HG02981 (cell line): ENCODE measurements around the gene HBE1.
A peak's percentile ranks its signal among the peaks of the same experiment; 100 is the strongest.
"Not testable (repeated sequence)": the region's sequence is repeated elsewhere in the genome, so short reads cannot be mapped to it uniquely, and the experiment has no call there.

Experiments used
- ATAC-seq: cut with Tn5 transposase; IDR thresholded peaks from one replicate; pipeline ENCODE4 v1.9.1; 2021; ENCODE audit warnings: mild to moderate bottlenecking, moderate library complexity; ENCODE audit not compliant: unreplicated experiment

HBE1 gene

GRCh38 chr11:5254023-5254422 lies 15.7 kb downstream of the HBE1 start:
- not testable (repeated sequence) for ATAC-seq

DNA sequence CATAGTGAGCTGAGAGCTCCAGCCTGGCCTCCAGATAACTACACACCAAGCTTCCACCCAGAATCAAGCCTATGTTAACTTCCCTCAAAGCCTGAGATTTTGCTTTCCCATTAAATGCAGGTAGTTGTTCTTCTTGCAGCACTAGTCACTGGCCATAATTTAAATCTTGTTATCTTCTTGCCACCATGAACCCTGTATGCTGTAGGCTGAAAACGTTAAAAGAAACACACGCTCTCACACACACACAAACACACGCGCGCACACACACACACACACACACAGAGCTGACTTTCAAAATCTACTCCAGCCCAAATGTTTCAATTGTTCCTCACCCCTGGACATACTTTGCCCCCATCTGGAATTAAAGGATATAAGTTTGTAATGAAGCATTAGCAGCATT lies 16.3 kb downstream of the HBE1 start:
- not testable (repeated sequence) for ATAC-seq

- ATAC-seq = no peak
Observed at GRCh38 chr11:5252919-5253265, 16.9 kb downstream of the HBE1 start.

DNA sequence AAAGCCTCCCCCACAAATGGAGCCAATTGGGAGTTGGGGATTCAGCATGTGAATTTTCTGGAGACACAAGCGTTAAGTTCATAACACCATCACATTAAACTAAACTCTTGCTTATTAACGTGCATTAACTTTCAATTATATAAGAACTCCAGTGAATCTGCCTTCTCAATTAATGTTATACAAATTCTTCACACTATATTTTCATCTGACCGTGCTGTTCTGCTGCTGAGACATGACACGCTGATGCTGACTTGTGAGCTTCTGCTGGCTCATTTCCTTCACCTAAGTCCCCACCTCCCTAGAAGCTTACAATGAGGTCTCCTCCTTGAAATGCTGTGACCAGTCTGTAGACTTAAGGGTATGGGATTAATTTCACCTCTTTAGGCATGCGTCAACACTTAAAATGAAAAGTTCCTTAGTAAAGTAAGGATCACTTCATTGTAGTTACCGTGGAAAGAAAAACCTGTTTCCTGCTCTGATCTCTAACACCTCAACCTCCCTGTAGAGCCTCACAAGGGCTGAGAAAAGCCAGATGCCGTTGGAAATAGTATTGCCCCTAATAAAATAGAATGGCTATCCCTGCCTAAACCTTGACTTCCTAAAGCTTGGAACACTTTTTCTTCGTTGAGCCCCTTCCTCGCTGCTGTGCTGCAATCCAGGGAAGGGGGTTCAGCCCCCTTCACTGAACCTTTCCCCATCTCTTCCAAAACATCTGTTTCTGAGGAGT lies 17.4 kb downstream of the HBE1 start:
- ATAC-seq = no peak

- ATAC-seq = no peak
Observed at GRCh38 chr11:5251746-5252145, 18.0 kb downstream of the HBE1 start.

- no peak for ATAC-seq
Observed at GRCh38 chr11:5250543-5251204, 19.1 kb downstream of the HBE1 start.

- not testable (repeated sequence) for ATAC-seq
Observed at GRCh38 chr11:5249807-5250396, 19.8 kb downstream of the HBE1 start, which contains the start of gene HBG1. TSS of gene HBG1 (minus strand) at chr11:5249857. CDS start at chr11:5249804, 53 bp downstream.

- ATAC-seq = not testable (repeated sequence)
Observed at GRCh38 chr11:5248498-5248897, 21.2 kb downstream of the HBE1 start.

DNA sequence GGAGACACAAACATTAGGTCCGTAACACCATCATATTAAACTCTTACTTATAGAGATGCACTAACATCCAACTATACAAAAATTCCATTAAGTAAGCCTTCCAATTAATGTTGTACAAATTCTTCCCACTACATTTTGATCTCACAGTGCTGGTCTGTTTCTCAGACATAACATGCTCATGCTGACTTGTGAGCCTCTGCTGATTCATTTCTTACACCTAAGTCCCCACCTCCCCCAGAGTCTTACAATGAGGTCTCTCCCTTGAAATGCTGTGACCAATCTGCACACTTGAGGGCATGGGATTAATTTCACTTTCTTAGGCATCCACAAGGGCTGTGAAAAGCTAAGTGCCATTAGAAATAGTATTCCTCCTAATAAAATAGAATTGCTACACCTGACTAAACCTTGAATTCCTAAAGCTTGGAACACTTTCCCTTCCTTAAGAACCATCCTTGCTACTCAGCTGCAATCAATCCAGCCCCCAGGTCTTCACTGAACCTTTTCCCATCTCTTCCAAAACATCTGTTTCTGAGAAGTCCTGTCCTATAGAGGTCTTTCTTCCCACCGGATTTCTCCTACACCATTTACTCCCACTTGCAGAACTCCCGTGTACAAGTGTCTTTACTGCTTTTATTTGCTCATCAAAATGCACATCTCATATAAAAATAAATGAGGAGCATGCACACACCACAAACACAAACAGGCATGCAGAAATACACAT lies 22.1 kb downstream of the HBE1 start:
- ATAC-seq = no peak

DNA sequence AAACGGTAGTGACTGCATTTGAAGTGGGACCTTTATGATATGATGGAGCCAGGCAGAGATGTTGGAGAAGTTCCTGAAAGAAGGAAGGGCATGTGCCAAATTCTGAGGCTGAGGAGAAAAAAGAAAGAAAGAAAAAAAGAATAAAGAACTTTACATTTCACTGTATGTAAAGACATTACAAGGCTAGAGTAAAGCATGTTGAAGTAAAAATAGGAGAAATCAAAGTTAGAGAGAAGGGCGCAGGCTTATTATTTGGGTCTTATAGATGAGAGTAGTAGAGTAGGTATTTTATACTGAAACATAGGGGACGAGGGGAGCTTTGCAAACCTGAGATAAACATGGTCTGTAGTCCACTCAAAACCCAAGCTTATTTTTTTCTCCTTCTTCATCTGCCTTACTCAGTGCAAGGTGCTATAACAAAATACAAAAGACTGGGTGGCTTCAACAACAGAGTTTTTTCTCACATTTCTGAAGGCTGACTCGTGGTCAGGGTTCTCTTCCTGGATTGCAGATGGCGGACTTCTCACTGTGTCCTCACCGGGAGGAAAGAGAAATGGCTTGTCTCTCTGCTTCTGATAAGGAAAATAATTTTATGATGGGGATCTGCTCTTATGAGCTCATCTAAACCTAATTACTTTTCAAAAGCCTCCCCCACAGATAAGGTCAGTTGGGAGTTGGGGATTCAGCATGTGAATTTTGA lies 22.8 kb downstream of the HBE1 start:
- ATAC-seq = no peak

DNA sequence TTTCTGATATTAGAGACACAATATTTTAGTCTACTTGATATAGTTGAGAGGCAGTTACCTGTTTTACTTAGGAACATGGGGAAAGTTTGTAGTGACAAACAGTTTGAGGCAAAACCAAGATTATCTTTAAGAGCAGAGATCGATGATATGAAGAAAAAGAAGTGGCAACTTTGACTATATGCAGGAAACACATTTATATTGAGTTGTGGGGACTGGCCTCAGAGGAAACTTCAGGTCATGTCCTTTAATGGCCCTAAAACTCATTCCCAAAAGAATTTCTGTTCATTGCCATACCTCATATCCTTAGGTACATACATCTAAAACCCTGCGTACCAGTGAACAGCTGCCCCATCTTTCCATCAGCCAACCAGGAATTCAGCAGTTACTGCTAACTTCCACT lies 24.6 kb downstream of the HBE1 start:
- ATAC-seq = no peak

- no peak for ATAC-seq
Observed at GRCh38 chr11:5243816-5244180, 25.9 kb downstream of the HBE1 start.

- peak; percentile 56 for ATAC-seq
Observed at GRCh38 chr11:5242933-5243815, 26.6 kb downstream of the HBE1 start.

DNA sequence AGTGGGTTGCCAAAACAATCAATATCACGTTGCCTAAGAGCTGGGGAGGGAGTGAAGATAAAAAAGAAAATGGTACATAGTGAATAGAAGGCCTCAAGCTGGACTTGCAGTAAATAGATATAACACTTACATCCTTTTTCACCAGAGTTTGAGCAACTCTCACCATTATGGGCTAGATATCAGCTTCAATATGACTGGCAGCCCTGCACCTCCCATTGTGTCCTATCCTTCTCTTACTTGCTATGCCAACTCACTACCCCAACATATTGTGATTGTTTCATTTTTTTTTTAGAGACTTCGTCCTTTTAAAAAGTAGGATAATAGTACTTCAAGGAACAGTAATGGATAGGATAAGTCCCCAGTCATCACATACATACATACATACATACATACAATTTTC lies 27.5 kb downstream of the HBE1 start:
- ATAC-seq = no peak

DNA sequence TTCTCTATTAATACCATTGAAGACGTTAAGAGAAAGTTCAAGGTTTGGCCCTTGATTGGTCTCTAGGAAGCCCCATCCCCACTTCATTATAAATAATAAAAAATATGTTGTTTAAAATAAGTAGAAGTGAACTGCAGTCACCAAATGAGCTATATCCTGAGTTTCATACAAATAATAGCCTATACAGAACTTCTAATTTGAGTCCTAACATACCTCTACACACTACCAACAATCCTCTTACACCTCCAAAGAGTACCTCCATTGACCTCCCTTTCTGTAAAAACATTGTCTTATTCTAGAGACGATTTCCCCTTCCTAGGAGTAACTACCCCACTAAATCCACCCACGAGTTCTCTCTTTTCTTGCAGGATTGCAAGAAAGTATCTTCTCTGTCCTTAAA lies 28.3 kb downstream of the HBE1 start:
- no peak for ATAC-seq

DNA sequence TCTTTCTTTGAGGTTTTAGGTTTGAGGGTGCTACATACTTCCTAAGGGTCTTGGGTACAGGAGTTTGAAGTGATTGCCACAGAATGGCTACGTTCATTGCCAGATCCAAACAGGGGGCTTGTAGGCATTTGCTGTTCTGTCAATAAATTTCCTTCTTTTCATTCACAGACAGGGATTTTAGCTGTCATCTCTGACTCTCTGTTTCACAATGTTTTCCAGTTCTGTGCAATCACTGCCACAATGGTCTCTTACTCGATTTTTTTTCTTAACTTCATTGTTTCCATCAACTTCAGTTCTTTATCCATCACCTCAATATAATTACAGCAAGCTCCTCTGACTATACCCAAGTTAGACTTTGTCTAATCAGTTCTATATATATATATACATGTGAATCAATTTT lies 29.3 kb downstream of the HBE1 start:
- no peak for ATAC-seq

GRCh38 chr11:5240056-5240455 lies 29.7 kb downstream of the HBE1 start:
- no peak for ATAC-seq

DNA sequence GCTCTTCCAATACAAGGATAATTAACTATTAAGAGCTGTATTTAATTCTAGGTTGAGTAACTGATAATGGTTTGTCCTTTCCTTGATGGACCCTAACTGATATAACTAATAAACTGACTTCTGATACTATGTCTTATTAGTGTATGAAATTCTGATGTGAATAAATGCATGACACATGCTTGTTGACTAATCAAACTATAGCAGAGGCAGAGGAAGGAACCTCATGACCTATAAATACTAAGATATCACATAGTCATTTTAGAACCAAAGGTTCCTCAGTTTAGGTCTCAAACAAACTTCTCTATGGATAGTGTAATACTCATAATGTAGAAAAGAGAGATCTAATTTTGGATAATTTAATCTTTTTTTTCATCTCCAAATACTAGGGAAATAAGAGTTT lies 30.7 kb downstream of the HBE1 start:
- no peak for ATAC-seq

GRCh38 chr11:5238486-5238885 lies 31.3 kb downstream of the HBE1 start:
- ATAC-seq = no peak

- ATAC-seq = no peak
Observed at GRCh38 chr11:5237420-5237819, 32.3 kb downstream of the HBE1 start.
